ENCODE measurements around the gene OAS3. TPM values are rescaled to one million over a fixed set of nuclear protein-coding genes. Genes with fewer than 3 reads are reported as not detected.

Gene OAS3
- total RNA-seq, 1 experiment from 2014 or later: 1.2 TPM

- Mint-ChIP-seq H3K36me3 (peaks cover 4% of the 10 kb centered on the region), H3K4me3 (no peak overlapping the region)
- CTCF ChIA-PET: interaction anchor here (1.3 kb wide), 1 partner anchor 22 kb away, joined by 3 read pairs; no protein-coding TSS in a partner anchor
Measured at GRCh38 chr12:113014565-113014964, 76.3 kb downstream of the OAS3 start.

GRCh38 chr12:113016796-113017195, 78.5 kb downstream of the OAS3 start:
- TF ChIP-seq EMX1 (CRISPR knock-in tag; IDR thresholded peaks at IDR 0.05): no peak
- no peak for TF ChIP-seq ZNF423 (CRISPR knock-in tag; IDR thresholded peaks at IDR 0.05)
- TF ChIP-seq ZSCAN18 (CRISPR knock-in tag; IDR thresholded peaks at IDR 0.05): no peak
- no peaks in the 10 kb centered on the region for H3K4me1 Mint-ChIP-seq
- no peak overlapping the region for H3K27ac Mint-ChIP-seq
- no peak for ATAC-seq
- no peak overlapping the region for H3K4me3 Mint-ChIP-seq
- ChIA-PET POLR2A (no interaction called here), CTCF (interaction anchor here (1.0 to 2.6 kb wide), 3 partner anchors 11 to 118 kb away, joined by 3 to 15 read pairs (median 4); partner anchors contain the start of gene RASAL1)
- H3K36me3 Mint-ChIP-seq: peaks cover under 1% of the 10 kb centered on the region
- DNase-seq (ENCODE audit: low spot score): no peak
- H3K9me3 Mint-ChIP-seq: peaks cover 7% of the 10 kb centered on the region
- H3K27me3 Mint-ChIP-seq (ENCODE audit: low read depth): peaks cover 9% of the 10 kb centered on the region

More at GRCh38 chr12:113014565-113014964, 76.3 kb downstream of the OAS3 start:
- Mint-ChIP-seq H3K27ac (no peak overlapping the region), H3K4me1 (no peaks in the 10 kb centered on the region), H3K9me3 (peaks cover 21% of the 10 kb centered on the region), H3K27me3 (ENCODE audit: low read depth) (peaks cover 8% of the 10 kb centered on the region; the same call in 1 of the 2 replicates)
- DNase-seq (ENCODE audit: low spot score) (no peak), ATAC-seq (no peak)
- POLR2A ChIA-PET: no interaction called here
- TF ChIP-seq ZNF671 (CRISPR knock-in tag; IDR thresholded peaks at IDR 0.05): no peak
- no peak for TF ChIP-seq STAT6 (CRISPR knock-in tag; conservative IDR thresholded peaks at IDR 0.05; ENCODE audit: low read depth)
- no peak for TF ChIP-seq E2F5 (CRISPR knock-in tag; IDR thresholded peaks at IDR 0.05)

- TF ChIP-seq CBFB (CRISPR knock-in tag; IDR thresholded peaks at IDR 0.05; ENCODE audit: low read depth) (no peak), NFATC4 (CRISPR knock-in tag; IDR thresholded peaks at IDR 0.05) (no peak), EMX1 (CRISPR knock-in tag; IDR thresholded peaks at IDR 0.05) (no peak), HMGA2 (CRISPR knock-in tag; IDR thresholded peaks at IDR 0.05) (no peak), TP53 (CRISPR knock-in tag; IDR thresholded peaks at IDR 0.05) (no peak), PRDM15 (CRISPR knock-in tag; IDR thresholded peaks at IDR 0.05) (no peak), ZNF512 (CRISPR knock-in tag; IDR thresholded peaks at IDR 0.05; ENCODE audit: borderline replicate concordance) (no peak)
- H3K4me3 Mint-ChIP-seq: no peak overlapping the region
- POLR2A ChIA-PET: interaction anchor here (0.7 kb wide), 1 partner anchor 208 kb away, joined by 4 read pairs; no protein-coding TSS in a partner anchor
- DNase-seq (ENCODE audit: low spot score): no peak
- H3K27ac Mint-ChIP-seq: no peak overlapping the region
- no peaks in the 10 kb centered on the region for H3K4me1 Mint-ChIP-seq
- H3K36me3 Mint-ChIP-seq: no peaks in the 10 kb centered on the region
- H3K9me3 Mint-ChIP-seq: no peaks in the 10 kb centered on the region
- peaks cover 5% of the 10 kb centered on the region for H3K27me3 Mint-ChIP-seq (ENCODE audit: low read depth)
- no peak for ATAC-seq
- CTCF ChIA-PET: interaction anchor here (0.7 to 1.0 kb wide), 2 partner anchors 26 to 77 kb away, joined by 3 to 6 read pairs; no protein-coding TSS in a partner anchor
Measured at GRCh38 chr12:113019025-113019424, 80.8 kb downstream of the OAS3 start.

Measured in WTC11 (cell line).